Spleen (tissue), 11 donors: ENCODE measurements around the gene PDLIM4. TPM values are rescaled to one million over a fixed set of nuclear protein-coding genes. Genes with fewer than 3 reads are reported as not detected.

Experiments used
- DNase-seq: peaks from one replicate; pipeline ENCODE4 v3.0.0-alpha.2; 2020
- H3K27ac ChIP-seq, 8 donors: fragments of 200-600 bp; sonication (generic) in 7 of 8; 1 replicate in 4 of 8; 2 replicates in 4 of 8; pipeline versions ENCODE4 v1.5.0 to v1.8.0; 2016 to 2021; ENCODE audit warnings: inconsistent platforms in 4 of 8, mild to moderate bottlenecking in 4 of 8, moderate library complexity in 1 of 8
- H3K27me3 ChIP-seq, 7 donors: fragments of 200-600 bp; sonication (generic) in 6 of 7; replicated peaks in 1 of 7; 1 replicate in 4 of 7; 2 replicates in 3 of 7; pipeline versions ENCODE4 v1.5.0 to v1.8.0; 2016 to 2021; ENCODE audit warnings: inconsistent platforms in 3 of 7, mild to moderate bottlenecking in 1 of 7
- H3K36me3 ChIP-seq, 6 donors: fragments of 200-600 bp; sonication (generic) in 5 of 6; 1 replicate in 4 of 6; 2 replicates in 2 of 6; pipeline versions ENCODE4 v1.5.0 to v1.8.0; 2016 to 2021; ENCODE audit warnings: inconsistent platforms in 2 of 6
- H3K4me1 ChIP-seq, 6 donors: fragments of 200-600 bp; sonication (generic) in 5 of 6; 1 replicate in 3 of 6; 2 replicates in 3 of 6; pipeline versions ENCODE4 v1.5.0 to v1.8.0; 2016 to 2021; ENCODE audit warnings: inconsistent platforms in 3 of 6
- H3K4me3 ChIP-seq, 8 donors: fragments of 200-600 bp; sonication (generic) in 7 of 8; 1 replicate in 4 of 8; 2 replicates in 4 of 8; pipeline versions ENCODE4 v1.5.0 to v1.8.0; 2016 to 2021; ENCODE audit warnings: inconsistent platforms in 4 of 8, mild to moderate bottlenecking in 4 of 8, moderate library complexity in 2 of 8
- H3K9me3 ChIP-seq, 8 donors: fragments of 200-600 bp; sonication (generic) in 7 of 8; 1 replicate in 4 of 8; 2 replicates in 4 of 8; pipeline versions ENCODE4 v1.5.0 to v1.8.0; 2016 to 2021; ENCODE audit warnings: inconsistent platforms in 4 of 8
- POLR2AphosphoS5 ChIP-seq, 3 donors: sonication (generic); formaldehyde crosslinking; IDR thresholded peaks; one replicate each; pipeline ENCODE4 v1.5.1; 2017; ENCODE audit warnings: antibody characterized with exemption in 3 of 3
- WGBS, 5 donors: extraction: QIAGEN DNeasy Blood & Tissue Kit in 3 of 5; methylation state at CpG; one replicate each; pipeline versions ENCODE4 v1.1.5 to v1.1.7; 2013 to 2018; 5-methylcytosine and 5-hydroxymethylcytosine counted together
- intact Hi-C: fragments of 100-400 bp; cut with DNase I; formaldehyde crosslinking; loops from one replicate; pipeline ENCODE4 v1.15.0; 2023; ENCODE audit warnings: low total_unique reads
- microRNA-seq, 3 donors: library from miRNA; unstranded; fragments of <30 nt; microRNA quantifications; one replicate each; pipeline versions ENCODE4 to v1.1.0, GENCODE V29; 2019 to 2020
- polyA plus RNA-seq, 3 donors: library from polyadenylated mRNA; stranded (reverse); fragments of 200-250 nt; gene quantifications; one replicate each; pipeline ENCODE4 v1.2.1, GENCODE V29; 2013
- total RNA-seq, 7 donors: library from RNA; depleted of rRNA in 3 of 7; stranded (reverse); fragments of >200 nt in 3 of 7; fragmentation: NEBNext Ultra II Directional in 4 of 7; extraction: Animal tissue kit (Norgen Biotek cat#: 25700) in 4 of 7; gene quantifications; one replicate each; pipeline versions ENCODE4 v1.1.0 to v1.2.1, GENCODE V29; 2016 to 2021
- donor health status: healthy with polysubstance abuse.
- donor health status: DM: no; HTN: no; CAD: no; lungs with moderate emphysema.
- donor health status: DM: no; HTN: no; CAD: no.
- donor health status: Bipolar disorder and iron deficiency.
- donor health status: healthy.
- donor health status: DM: no; HTN: no; CAD: no.
- donor health status: DM: yes; HTN: yes; CAD: no.

PDLIM4 gene
- total and polyA plus RNA-seq, 10 donors = 3.5 to 17.4 (median 9.0) TPM

GRCh38 chr5:132322266-132322665 lies 64.8 kb downstream of the PDLIM4 start:
- H3K27ac ChIP-seq = no peak overlapping the region
- H3K4me3 ChIP-seq = no peak overlapping the region
- no peaks in the 10 kb centered on the region for H3K9me3 ChIP-seq
- intact Hi-C loops = no loop called here
- peaks cover 0 to 83% (median 2%) of the 10 kb centered on the region in 6 donors for H3K36me3 ChIP-seq
- no peaks in the 10 kb centered on the region for H3K27me3 ChIP-seq
- WGBS, 5 donors = 84 to 94% (median 88%) methylated on average over 10 to 11 of the region's 11 CpGs
- TF ChIP-seq POLR2AphosphoS5 (IDR thresholded peaks at IDR 0.05) = no peak
- no peak for DNase-seq
- no peaks in the 10 kb centered on the region for H3K4me1 ChIP-seq

Small RNA genes within 50 kb of the gene (microRNA-seq; reads per million reads assigned to microRNA genes)
- gene MIR6830 = 0 reads per million in 3 donors

Other genes with a start within 250 kb of the PDLIM4 start
- 10 to 100 TPM in 1 of 7 donors, 1 to 10 TPM in 6; 3.1 to 18.4 (median 4.6) TPM for gene ACSL6, start 246.0 kb upstream of the PDLIM4 start, total RNA-seq
- 1 to 10 TPM in 2 of 3 donors, under 1 TPM in 1; 0.76 to 1.3 (median 1.3) TPM for gene ACSL6, start 246.0 kb upstream of the PDLIM4 start, polyA plus RNA-seq
- not detected for gene IL3, start 197.0 kb upstream of the PDLIM4 start, total RNA-seq
- gene IL3, start 197.0 kb upstream of the PDLIM4 start, polyA plus RNA-seq = not detected
- gene CSF2, start 183.9 kb upstream of the PDLIM4 start, total RNA-seq = not detected
- gene CSF2, start 183.9 kb upstream of the PDLIM4 start, polyA plus RNA-seq = not detected
- gene P4HA2, start 29.8 kb upstream of the PDLIM4 start, total RNA-seq = 10 to 100 TPM in 6 of 7 donors, 1 to 10 TPM in 1; 8.2 to 38.1 (median 15.6) TPM
- 1 to 10 TPM; 2.7 to 4.8 (median 4.1) TPM for gene P4HA2, start 29.8 kb upstream of the PDLIM4 start, polyA plus RNA-seq
- 10 to 100 TPM in 4 of 7 donors, 1 to 10 TPM in 3; 6.3 to 25.1 (median 11.5) TPM for gene SLC22A4, start 36.7 kb downstream of the PDLIM4 start, total RNA-seq
- 1 to 10 TPM in 2 of 3 donors, under 1 TPM in 1; 0.47 to 2.3 (median 1.7) TPM for gene SLC22A4, start 36.7 kb downstream of the PDLIM4 start, polyA plus RNA-seq
- 1 to 10 TPM; 5.3 to 9.2 (median 7.6) TPM for gene SLC22A5, start 112.0 kb downstream of the PDLIM4 start, total RNA-seq
- 1 to 10 TPM; 2.4 to 2.9 (median 2.6) TPM for gene SLC22A5, start 112.0 kb downstream of the PDLIM4 start, polyA plus RNA-seq
- gene IRF1, start 233.1 kb downstream of the PDLIM4 start, total RNA-seq = 100 to 1,000 TPM; 146 to 307 (median 165) TPM
- 100 to 1,000 TPM in 1 of 3 donors, 10 to 100 TPM in 2; 57.9 to 113 (median 59.7) TPM for gene IRF1, start 233.1 kb downstream of the PDLIM4 start, polyA plus RNA-seq